DMS114 treated with DMSO at 0.1 percent for 48 hours (cell line): ENCODE data around the gene SCUBE2.
"Not testable (repeated sequence)": the region's sequence is repeated elsewhere in the genome, so short reads cannot be mapped to it uniquely, and the experiment has no call there.

Experiments used
- DNase-seq: peaks from one replicate; lab custom pipeline; 2025; ENCODE audit not compliant: unreplicated experiment; lab: John Stamatoyannopoulos, UW

The SCUBE2 gene

DNA sequence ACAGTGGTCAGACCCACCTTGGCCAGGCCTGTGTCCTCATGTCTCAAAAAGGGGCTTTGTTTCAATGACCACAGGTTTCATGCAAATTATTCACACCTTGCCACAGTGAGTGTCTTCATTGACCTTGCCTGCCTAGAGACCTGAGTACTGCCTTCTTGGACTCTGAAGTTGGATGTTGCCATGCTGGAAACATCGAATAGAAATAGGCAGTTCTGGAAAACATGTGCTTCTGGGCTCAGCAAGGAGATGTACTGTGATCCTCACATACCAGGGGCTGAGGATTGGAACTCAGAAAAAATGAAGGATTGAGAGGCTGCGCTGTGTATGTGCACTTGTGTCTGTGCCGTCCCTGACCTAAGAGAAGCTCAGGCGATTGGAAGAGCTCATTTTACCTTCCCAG lies 78.0 kb downstream of the SCUBE2 start:
- DNase-seq = no peak

DNA sequence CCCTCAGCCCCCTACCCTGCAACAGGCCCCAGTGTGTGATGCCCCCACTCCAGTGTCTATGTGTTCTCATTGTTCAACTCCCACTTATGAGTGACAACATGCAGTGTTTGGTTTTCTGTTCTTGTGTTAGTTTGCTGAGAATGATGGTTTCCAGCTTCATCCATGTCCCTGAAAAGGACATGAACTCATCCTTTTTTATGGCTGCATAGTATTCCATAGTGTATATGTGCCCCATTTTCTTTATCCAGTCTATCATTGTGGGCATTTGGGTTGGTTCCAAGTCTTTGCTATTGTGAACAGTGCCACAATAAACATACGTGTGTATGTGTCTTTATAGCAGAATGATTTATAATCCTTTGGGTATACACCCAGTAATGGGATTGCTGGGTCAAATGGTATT lies 81.9 kb downstream of the SCUBE2 start:
- not testable (repeated sequence) for DNase-seq

DNA sequence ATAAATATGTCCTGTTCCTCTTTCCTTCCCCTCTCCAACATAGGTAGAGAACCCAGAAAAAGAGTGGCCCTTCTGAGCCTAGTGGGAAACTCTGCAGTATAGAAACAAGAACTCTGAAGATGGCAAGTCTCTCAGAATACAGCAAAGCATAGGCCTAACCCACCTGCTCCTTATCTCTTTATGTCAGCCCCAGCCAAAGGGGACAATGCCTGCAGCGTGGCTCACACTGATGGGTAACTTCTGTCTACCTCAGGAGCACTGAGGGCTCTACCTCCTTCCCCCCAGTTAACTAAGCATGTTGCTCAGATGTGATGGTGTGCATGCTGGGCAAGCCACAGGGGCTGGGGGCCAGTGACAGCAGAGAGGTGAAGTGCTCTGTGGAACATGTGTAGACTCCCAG lies 82.7 kb downstream of the SCUBE2 start:
- DNase-seq = no peak

DNA sequence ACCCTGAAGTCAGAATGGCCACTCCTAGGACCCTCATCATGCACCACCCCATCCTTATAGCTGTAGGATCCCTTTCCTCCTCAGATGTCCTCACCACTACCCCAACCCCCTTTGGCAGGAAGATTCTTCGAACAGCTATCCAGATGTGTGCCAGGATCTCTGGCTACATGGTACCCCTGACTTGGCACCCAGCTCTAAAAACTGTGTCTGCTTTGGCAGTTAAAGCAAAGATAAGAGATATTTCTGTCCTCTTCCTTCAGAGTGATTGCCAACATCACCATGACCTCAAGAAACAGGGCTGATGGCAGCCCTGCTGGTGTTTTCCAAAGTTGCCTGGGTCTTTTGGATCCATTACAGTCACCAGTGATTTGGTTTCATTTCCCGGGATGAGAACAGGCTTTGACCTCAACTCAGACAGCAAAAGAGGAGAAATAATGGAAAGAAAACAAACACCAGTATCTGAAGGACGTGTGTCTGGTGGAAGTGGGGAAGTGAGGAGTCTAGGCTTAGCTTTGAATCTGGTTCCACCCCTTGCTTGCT lies 83.3 kb downstream of the SCUBE2 start:
- no peak for DNase-seq

DNA sequence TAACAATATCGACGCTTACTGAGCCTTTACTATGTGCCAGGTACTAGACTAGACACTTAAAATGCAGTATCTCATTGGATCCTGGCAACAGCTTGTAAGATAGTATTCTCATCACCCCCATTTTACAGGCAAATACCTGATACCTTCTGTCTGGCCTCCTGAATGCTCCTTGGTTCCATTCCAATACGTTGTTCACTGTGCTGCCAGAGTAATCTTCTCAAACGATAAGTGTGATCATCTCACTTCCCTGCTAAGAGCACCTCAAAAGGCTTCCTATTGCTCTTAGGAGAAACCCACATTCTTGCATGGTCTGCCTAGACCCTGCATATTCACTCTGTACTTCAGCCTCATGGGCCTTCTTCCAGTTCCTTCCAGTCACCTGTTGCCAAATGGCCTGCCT lies 86.3 kb downstream of the SCUBE2 start:
- no peak for DNase-seq

DNA sequence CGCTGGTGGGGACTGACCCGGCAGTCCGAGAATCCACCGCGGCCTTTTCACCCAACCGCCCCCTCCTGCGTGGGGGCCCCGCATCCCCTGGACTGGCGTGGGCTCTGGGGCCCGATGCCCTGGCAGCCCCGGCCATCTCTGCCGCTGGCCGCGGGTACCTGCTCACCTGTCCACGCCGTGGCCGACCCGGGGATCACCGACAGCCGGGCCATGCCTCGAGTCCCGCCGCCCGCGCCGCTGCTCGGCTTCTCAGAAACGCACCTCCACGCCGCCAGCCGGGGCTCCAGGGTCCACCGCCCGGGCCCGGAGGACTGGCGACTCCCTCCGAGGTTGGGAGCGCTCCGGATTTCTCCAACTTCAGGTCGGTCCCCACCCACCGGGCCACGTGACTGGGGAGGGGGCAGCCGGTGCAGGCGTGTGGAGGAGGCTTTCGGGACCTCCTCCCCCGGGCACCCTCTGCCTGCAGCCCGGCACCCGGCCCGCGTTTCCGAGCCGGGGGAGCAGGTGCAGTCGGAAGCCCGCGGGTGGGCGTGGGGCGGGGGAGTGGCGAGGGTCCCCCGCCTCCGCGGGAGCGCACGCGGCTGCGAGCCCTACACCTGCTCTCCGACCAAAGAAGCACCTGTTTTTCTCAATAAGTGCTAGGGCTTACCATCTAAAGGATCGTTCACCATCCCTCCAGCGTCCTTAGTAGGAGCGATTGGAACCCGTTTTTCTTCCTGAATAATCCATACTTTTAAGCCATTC lies 87.0 kb downstream of the SCUBE2 start:
- DNase-seq = no peak

DNA sequence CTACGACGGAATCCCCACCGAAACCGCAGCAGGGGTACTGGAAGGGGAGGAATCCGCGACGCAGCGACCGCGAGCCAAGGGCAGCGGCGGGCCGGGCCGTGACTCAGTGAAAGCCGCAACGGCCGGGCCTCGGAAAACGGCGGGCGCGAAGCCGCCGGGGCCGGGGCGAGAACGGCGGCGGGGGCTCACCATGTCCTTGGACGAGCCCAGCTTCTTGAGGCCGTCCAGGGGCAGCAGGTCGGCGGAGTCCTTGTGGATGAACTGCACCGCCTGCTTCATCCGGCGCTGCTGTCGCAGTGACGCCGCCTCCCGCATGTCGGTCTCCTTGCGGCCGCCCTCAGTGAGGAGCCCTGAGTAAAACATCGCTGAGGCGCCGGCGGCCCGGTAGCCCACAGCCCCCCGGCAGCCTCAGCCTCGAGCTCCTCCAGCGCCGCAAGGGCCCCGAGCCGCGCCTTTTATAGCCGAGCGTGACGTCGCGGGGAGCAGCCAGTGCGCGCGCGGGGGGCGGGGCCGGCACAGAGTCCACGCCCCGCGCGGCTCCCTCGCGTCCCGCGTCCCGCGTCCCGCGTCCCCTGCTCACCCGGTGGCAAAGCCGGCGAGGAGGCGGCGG lies 87.7 kb downstream of the SCUBE2 start, which contains the start of gene NRIP3:
TSS of gene NRIP3 (minus strand) at position 429 of the 610 bp plus-strand sequence. CDS start at position 363, 66 bp downstream.
- DNase-seq = no peak

DNA sequence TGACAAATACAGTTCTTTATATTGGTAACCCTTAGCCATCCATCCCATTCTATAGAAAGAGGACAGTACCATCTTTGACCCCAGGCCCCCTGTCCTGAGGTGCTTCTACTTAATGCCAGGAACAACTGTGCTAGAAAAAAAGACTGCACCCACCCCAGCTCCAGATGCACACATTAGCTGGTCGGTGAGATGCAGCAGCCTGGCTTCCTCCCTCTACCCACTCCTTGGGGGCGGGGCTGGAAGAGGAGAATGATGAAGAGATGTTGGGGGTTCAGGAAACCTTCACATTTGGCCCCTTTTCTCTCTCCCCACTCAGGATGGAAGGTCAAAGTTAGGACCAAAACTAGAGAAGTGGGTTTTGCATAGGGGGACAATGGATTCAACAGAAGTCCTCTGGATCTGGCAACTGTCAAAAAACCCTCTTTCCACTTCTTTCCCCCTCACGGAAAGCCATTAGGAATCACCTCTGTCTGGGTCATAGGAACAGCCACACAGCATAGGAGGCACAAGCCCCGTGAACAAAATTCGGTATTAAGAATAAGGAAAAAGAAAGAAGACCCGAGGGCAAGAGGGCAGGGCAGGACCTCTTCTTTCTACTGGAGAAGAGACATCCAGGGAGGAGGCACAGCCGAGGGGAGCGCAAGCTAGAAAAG lies 88.4 kb downstream of the SCUBE2 start:
- no peak for DNase-seq

DNA sequence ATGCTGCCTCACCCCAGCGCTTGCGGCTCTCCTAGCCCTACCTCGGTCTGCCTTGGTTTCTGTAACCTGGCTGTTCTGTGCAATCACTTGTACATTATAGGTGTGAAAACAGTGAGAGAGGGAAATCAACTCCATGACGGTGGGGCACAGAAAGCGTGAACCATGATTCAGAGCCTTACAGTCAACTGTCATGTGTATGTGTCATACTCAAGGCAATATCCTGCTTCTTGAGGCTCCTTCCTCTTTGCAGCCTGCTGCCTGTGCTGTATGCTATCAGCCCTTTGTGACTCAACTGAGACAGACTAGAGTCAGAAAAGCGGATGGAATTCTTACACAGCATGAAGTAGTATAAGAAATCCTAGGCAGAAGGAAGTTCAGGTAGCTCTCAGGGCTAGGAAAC lies 89.7 kb downstream of the SCUBE2 start:
- DNase-seq = no peak

DNA sequence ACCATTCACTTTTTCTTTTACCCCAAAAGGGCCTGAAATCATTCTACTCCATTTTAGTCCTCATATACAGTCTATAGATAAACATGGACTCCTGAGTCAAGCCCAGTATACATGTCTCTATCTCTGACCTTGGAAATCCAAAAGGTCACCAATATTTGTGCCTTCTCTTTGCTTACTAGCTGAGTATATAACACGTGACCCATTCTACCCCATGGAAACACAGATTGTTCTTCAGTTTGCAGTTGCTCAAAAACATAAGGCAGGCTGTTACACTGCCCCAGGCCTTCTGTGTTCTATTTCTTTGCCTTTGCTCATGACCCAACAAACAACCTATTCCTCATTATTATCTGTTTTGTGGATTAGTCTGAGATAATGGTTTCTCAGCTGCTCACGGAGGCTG lies 93.4 kb downstream of the SCUBE2 start:
- DNase-seq = no peak

DNA sequence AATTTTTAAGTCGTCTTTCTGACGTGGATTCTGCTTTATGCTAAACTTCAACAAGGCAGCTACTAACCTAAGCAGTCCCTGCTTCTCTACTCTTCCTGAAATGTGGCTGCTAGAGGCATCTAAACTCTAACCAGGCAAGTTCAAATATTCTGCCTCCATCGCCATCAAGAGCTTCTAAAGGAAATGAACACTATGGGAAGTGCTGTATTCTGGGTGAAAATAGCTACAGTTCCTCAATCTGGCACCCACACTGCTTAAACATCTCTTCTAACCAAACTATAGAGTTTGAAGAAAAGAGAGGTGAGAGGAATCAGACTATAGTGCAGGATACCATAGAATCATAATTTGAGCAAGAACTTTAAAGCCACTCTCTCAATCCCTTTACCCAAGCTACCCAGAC lies 93.9 kb downstream of the SCUBE2 start:
- DNase-seq = no peak

DNA sequence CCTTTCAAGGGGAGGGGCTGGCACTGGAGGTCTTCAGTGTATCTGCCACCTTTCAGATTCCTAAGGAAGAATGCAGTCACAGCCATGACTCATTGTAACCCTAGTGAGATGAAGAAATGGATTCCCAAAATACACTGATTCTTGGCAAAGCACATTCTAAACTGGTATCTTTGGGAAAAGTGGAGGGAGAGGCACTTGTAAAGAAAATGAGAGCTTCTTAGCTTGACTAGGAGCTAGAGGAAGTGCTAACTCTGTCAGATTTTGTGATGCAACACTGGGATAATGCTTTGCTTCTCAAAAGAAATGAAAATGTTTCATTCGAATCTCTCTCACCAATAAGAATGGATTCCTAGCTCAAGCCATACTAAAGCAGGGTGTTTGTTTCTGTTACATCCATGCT lies 101.9 kb downstream of the SCUBE2 start:
- no peak for DNase-seq

DNA sequence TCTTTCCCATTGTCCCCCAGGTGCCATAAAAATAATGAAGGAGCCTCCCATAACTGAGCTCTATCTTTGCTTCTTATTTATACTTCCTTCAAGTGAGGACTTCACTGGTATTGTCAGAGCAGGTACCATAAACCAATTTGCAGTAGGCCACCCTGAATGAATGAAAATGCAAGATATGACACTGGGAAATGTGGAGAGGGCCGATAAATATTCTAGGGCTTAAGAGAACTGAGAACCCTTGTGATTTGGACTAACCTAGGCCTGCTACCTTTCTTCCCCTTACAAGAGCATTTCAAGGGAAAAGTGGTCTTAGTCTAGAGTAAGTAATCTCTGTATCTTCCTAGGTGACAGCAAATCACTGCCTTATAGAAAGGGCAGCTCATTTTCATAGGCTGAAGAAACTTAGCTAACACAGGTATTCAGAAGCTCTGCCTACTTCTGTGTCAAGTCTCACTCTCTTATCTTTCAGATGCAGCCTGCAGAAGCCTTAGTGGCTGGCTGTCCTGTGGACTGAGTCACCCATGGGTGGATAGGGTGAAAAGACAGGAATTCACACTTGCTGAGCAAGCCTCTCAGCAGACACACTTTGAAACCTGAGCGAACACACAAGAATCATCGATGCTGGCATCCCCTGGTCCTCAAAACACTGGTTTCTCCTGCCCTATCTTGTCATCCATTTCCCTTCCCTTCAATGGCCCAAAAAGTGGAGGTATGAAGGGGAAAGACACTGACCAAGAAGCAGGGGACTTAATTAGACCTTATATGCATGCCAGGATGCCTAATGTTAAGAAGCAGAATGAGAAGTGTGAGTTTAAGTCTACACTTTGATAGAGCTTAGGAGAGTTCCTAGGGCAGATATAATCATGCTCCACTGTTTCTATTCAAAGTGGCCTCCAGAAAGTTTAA lies 102.8 kb downstream of the SCUBE2 start:
- DNase-seq = no peak

DNA sequence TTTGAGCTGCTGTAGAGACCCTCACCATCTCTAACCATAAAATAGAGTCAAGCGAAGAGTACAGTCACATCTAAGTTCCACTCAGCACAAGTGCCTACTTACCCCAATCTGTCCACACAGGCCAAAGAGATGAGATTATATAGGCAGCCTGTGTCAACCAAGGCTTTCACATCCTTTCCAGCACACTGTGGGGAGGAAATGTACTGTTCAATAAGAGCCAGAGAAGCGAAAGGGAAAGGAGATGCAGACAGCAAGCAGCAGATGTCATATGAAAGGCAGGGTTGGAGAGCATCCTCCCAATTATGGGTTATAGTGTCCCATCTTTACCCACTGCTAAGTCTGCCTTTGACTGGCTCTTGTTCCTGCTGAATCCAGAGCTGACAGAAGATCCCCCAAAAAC lies 104.0 kb downstream of the SCUBE2 start:
- DNase-seq = no peak

DNA sequence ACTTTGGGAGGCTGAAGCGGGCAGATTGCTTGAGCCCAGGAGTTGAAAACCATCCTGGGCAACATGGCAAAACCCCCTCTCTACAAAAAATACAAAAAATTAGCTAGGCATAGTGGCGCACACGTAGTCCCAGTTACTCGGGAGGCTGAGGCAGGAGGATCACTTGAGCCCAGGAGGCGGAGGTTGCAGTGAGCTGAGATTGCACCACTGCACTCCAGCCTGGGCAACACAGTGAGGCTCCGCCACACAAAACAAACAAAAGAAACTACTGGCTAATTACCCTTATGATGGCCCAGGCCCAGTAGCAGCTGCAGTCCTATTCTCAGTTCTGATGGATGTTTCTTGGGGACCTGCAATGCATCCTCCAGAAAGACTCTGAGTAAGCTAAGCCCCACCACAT lies 104.6 kb downstream of the SCUBE2 start:
- not testable (repeated sequence) for DNase-seq

DNA sequence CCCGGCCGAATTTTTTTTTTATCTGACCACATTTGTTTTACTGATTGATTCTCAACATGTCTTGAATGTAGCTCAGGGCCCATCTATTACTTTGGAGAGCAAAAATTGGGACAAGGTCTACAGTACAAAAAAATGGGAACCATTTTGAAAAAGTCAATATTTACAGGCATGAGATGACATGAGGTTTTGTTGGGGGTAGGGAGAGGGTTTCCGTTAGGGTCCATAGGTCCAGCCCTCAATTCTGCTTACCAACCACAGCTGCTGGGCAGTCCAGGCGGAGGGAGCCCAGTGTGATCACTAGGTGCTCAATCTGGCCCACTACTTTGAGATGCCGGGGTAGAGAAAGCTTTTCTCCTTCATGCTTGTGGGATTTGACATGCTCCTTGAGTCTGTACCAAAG lies 105.9 kb downstream of the SCUBE2 start:
- DNase-seq = no peak

DNA sequence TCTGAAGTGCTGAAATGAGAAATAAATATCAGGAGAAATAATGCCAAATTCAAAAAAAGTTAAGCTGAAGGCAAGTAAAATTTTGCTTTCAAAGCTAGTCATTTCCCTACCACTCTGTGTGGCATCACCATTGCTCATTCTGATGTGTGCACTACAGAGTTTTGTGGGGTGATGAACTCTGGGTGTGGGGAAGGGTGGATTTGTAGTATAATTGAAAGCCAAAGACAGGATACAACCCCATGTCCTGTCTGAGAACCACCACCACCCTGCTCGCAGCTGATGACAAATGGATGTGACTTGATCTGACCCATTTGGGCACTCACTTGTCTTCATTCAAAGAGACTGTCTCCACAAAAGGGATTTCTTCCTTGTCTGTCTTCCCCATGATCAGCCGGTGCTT lies 107.8 kb downstream of the SCUBE2 start:
- no peak for DNase-seq

DNA sequence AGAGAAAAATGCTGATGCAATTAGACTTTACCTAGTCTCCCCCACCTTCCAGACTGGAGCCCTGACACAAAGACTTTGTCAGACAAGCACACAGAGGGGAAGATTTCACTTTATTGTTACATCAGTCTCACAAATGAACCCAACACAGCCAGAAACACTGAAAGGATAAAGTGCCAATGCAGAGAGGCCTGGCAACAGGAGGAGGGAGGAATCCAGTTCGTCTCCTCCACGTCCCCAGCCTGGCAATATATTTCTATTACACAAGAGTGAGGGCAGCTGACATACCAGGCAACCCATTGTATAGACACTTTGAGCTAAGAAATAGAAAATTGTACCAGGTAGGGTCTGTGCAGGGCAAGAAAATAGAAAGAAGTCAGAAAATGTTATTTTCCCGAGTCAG lies 110.9 kb downstream of the SCUBE2 start:
- DNase-seq = no peak

DNA sequence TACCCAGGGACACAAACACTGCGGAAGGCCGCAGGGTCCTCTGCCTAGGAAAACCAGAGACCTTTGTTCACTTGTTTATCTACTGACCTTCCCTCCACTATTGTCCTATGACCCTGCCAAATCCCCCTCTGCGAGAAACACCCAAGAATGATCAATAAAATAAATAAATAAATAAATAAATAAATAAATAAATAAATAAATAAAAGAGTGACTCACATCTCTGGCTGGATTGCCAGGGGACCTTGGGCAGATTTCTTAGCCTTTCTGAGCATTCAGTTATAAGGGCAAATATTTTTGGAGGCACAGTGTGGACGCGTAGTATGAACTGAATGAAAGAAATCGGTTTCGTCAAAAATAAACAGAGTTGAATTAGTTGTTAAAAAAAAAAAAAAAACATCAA lies 112.0 kb downstream of the SCUBE2 start:
- DNase-seq = not testable (repeated sequence)

DNA sequence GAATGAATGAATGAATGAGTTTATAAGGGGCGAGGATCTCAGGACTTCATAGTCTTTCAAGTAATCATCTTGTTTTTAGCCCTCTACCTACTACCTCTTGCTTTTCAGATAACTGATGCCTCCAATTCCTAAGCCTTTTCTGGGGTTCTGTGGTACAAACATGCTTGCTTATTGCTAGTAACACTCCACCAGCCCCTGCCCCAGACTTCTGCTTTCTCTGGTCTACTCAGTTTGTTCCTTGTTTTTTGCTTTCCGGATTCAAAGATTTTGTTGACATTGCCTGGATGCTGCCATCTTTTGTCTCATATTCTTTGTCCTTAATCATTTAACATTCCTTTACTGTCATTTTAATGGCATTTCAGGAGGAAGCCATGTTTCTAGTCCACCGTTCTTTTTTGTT lies 118.3 kb downstream of the SCUBE2 start:
- no peak for DNase-seq

DNA sequence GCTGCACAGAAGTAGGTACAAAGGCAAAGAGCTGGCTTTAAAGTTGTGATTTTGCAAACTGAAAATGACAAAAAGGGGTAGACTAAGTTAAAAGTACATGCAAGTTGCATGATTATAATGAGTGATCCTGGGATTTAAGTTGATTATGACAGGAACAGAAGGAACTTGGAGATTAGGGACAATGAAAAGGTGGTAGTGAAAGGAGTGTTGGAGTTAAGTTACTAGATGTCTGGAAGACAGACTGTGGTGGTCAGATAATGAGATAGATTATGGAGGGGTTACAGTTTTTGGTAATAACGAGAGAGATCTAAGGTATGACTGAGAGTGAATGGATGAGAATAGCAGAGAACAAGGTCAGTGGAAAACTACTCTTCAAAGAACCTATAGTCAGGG lies 119.5 kb downstream of the SCUBE2 start:
- no peak for DNase-seq
